Measurements from ENCODE around the gene ANKRD6. TPM values are rescaled to one million over a fixed set of nuclear protein-coding genes. Genes with fewer than 3 reads are reported as not detected.

ANKRD6 gene
- total RNA-seq, 4 donors from 2014 or later, result 9.8 to 19.0 (median 12.2) TPM

DNA sequence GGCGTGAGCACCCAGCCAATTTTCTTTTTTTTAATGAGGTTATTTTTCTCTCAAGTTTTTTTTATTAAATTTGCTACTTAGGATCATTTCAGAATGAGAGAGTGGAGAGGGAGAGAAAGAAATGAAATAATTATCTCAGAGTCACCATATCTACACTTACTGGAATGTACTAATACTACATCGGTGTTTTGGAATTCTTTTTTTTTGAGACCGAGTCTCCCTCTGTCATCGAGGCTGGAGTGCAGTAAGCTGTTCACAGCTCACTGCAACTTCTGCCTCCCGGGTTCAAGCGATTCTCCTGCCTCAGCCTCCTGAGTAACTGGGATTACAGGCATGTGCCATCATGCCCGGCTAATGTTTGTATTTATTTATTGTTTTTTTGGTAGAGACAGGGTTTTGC, 27.8 kb downstream of the ANKRD6 start:
- Histone ChIP-seq H3K36me3 (no peaks in the 10 kb centered on the region), H3K9me3 (no peaks in the 10 kb centered on the region), H3K27me3 (no peaks in the 10 kb centered on the region), H3K27ac (no peak overlapping the region), H3K4me1 (no peaks in the 10 kb centered on the region), H3K4me3 (no peak overlapping the region)
- ATAC-seq, result no peak
- 64% methylated on average over 5 of the region's 7 CpGs; no CpG with 5 or more reads in 1 of the 2 donors for WGBS, 2 donors (ENCODE audit: low coverage in 1 of 2)
- TF ChIP-seq, protein P1, sequence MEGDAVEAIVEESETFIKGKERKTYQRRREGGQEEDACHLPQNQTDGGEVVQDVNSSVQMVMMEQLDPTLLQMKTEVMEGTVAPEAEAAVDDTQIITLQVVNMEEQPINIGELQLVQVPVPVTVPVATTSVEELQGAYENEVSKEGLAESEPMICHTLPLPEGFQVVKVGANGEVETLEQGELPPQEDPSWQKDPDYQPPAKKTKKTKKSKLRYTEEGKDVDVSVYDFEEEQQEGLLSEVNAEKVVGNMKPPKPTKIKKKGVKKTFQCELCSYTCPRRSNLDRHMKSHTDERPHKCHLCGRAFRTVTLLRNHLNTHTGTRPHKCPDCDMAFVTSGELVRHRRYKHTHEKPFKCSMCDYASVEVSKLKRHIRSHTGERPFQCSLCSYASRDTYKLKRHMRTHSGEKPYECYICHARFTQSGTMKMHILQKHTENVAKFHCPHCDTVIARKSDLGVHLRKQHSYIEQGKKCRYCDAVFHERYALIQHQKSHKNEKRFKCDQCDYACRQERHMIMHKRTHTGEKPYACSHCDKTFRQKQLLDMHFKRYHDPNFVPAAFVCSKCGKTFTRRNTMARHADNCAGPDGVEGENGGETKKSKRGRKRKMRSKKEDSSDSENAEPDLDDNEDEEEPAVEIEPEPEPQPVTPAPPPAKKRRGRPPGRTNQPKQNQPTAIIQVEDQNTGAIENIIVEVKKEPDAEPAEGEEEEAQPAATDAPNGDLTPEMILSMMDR (IDR thresholded peaks at IDR 0.05), result no peak
- no peak for TF ChIP-seq EP300 (IDR thresholded peaks at IDR 0.05)

DNA sequence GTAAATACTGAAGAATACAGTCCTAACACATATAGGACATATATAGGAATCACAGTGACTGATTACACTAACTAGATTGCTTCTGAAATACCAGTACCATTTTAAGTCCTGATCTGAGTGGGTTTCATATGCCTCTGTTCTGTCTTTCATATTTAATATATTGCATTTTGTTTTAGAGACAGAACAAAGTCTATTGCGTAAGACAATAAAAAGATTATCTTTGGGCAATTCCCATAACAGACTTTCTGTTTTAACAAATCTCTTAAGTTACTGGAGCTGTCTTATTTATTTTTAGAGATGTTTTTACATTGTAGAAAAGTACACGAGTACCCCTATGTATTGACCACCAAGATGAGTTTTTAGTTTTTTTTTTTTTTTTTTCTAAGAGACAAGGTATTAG, 29.6 kb downstream of the ANKRD6 start:
- no peaks in the 10 kb centered on the region for H3K27me3 ChIP-seq
- H3K4me1 ChIP-seq, result no peaks in the 10 kb centered on the region
- H3K9me3 ChIP-seq, result no peaks in the 10 kb centered on the region
- H3K4me3 ChIP-seq, result no peak overlapping the region
- 89 to 91% methylated on average over 2 of the region's 2 CpGs for WGBS, 2 donors (ENCODE audit: low coverage in 1 of 2)
- no peak overlapping the region for H3K27ac ChIP-seq
- no peaks in the 10 kb centered on the region for H3K36me3 ChIP-seq
- TF ChIP-seq POLR2AphosphoS5 (IDR thresholded peaks at IDR 0.05) (no peak), POLR2A (IDR thresholded peaks at IDR 0.05) (no peak), EP300 (IDR thresholded peaks at IDR 0.05) (no peak)
- TF ChIP-seq, protein P1 (IDR thresholded peaks at IDR 0.05), result no peak
- no peak for ATAC-seq

DNA sequence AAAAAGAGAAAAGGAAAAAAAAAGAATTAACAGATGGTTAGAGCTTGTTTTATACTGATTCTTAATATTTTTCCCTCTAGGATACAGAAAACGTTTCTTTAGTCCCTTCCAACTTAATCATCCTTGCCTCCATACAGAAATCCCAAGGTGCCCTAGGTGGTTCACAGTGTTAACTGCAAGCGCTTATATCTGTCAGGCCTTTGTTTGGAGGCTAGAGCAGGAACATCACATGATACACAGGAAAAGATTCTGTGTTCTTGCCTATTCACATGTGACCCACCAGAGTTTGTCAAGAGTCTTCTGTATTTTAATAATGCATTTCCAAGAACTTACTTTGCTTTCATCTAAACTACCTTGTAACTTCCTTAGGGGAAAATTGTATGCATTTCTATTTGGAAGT, 31.3 kb downstream of the ANKRD6 start:
- H3K27me3 ChIP-seq, result no peaks in the 10 kb centered on the region
- H3K4me3 ChIP-seq, result no peak overlapping the region
- no peak overlapping the region for H3K27ac ChIP-seq
- no peak for TF ChIP-seq POLR2AphosphoS5 (IDR thresholded peaks at IDR 0.05)
- TF ChIP-seq, protein P1 (IDR thresholded peaks at IDR 0.05), result no peak
- no peak for TF ChIP-seq EP300 (IDR thresholded peaks at IDR 0.05)
- TF ChIP-seq POLR2A (IDR thresholded peaks at IDR 0.05), result no peak
- H3K9me3 ChIP-seq, result no peaks in the 10 kb centered on the region
- WGBS, 2 donors (ENCODE audit: low coverage in 1 of 2), result 66 to 78% methylated on average over 2 of the region's 2 CpGs
- no peak for ATAC-seq
- no peaks in the 10 kb centered on the region for H3K36me3 ChIP-seq
- H3K4me1 ChIP-seq, result no peaks in the 10 kb centered on the region

DNA sequence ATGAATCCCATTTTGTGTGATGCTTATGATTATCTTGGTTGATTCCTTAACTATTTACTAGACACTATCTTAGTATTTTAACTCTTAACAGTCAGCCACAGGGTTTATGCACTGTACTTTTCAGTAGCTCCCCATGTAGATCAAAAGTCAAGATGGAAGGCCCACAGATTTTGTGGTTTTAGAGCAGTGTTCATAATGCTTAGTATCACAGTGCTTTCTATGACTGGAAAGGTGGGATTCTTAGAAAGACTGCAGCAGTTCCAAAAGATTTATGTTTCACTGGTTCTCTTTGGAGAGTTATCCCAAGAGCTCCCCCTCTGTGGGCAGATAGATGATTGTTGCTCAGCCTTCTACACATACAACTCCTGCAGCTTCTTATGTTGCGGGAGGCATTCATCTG, 34.5 kb downstream of the ANKRD6 start:
- H3K9me3 ChIP-seq, result no peaks in the 10 kb centered on the region
- TF ChIP-seq POLR2AphosphoS5 (IDR thresholded peaks at IDR 0.05) (no peak), POLR2A (IDR thresholded peaks at IDR 0.05) (no peak), EP300 (IDR thresholded peaks at IDR 0.05) (no peak)
- TF ChIP-seq, protein P1 (IDR thresholded peaks at IDR 0.05), result no peak
- no peak overlapping the region for H3K27ac ChIP-seq
- WGBS, 2 donors (ENCODE audit: low coverage in 1 of 2), result 89 to 100% methylated on average over 1 of the region's 1 CpG
- H3K4me3 ChIP-seq, result no peak overlapping the region
- H3K36me3 ChIP-seq, result no peaks in the 10 kb centered on the region
- no peaks in the 10 kb centered on the region for H3K27me3 ChIP-seq
- H3K4me1 ChIP-seq, result no peaks in the 10 kb centered on the region
- no peak for ATAC-seq

DNA sequence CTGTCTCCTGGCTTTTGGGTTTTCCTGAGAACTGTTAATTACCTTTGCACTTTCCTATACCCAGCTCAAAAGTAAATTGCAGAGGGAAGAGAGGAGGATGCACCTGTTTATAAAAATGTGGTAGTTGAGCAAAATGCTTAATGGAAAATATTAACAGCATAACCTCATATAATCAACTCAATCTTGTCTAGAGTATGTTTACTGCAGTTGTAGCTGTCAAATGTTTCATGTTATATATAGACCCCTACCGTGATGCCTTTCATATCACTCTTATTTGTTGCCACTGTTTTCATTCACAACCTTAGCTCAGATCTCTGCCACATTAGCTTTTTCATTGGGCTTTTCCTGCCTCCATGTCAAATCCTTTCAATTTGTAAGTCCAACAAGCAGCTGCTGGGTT, 36.0 kb downstream of the ANKRD6 start:
- no peak for ATAC-seq
- no peak overlapping the region for H3K4me3 ChIP-seq
- no peaks in the 10 kb centered on the region for H3K4me1 ChIP-seq
- no peaks in the 10 kb centered on the region for H3K36me3 ChIP-seq
- H3K27ac ChIP-seq, result no peak overlapping the region
- no peaks in the 10 kb centered on the region for H3K27me3 ChIP-seq
- H3K9me3 ChIP-seq, result no peaks in the 10 kb centered on the region
- WGBS, 2 donors (ENCODE audit: low coverage in 1 of 2), result 50 to 63% methylated on average over 1 of the region's 1 CpG
- TF ChIP-seq POLR2A (IDR thresholded peaks at IDR 0.05), result no peak
- no peak for TF ChIP-seq POLR2AphosphoS5 (IDR thresholded peaks at IDR 0.05)
- TF ChIP-seq EP300 (IDR thresholded peaks at IDR 0.05), result no peak
- TF ChIP-seq, protein P1 (IDR thresholded peaks at IDR 0.05), result no peak
